B cell (primary cell): ENCODE data around the gene OSBPL5. TPM values are rescaled to one million over a fixed set of nuclear protein-coding genes. Genes with fewer than 3 reads are reported as not detected.

Source experiments
- ATAC-seq: fragments of 200-7000 bp; cut with Tn5 transposase; one replicate; pipeline ENCODE4 v1.10.0; 2021; ENCODE audit warnings: low read depth, mild to moderate bottlenecking, moderate number of reproducible peaks, moderate library complexity
- CTCF ChIA-PET: fragments of 350-600 bp; sonication (Branson Sonifier 250); formaldehyde crosslinking; loops from one replicate; lab custom pipeline; 2021; ENCODE audit warnings: antibody characterized with exemption, inconsistent platforms; lab: Charles Lee
- POLR2A ChIA-PET: fragments of 350-600 bp; sonication (Branson Sonifier 250); formaldehyde crosslinking; loops from one replicate; lab custom pipeline; 2021; ENCODE audit warnings: antibody characterized with exemption; lab: Charles Lee
- DNase-seq: peaks from one replicate; pipeline ENCODE4 v3.0.0; 2013
- H2AFZ ChIP-seq: 2 replicates; pipeline ENCODE4 v1.6.1; 2012; ENCODE audit warnings: mild to moderate bottlenecking, low read depth, low read length; ENCODE audit not compliant: insufficient read depth, poor library complexity, severe bottlenecking
- H3K27ac ChIP-seq, 2 donors: 1 replicate in 1 of 2; 2 replicates in 1 of 2; pipeline ENCODE4 v1.5.1; 2012 to 2013; ENCODE audit warnings: low read length in 2 of 2, mild to moderate bottlenecking in 2 of 2, moderate library complexity in 1 of 2
- H3K27me3 ChIP-seq, 4 experiments: fragments of 200-600 bp in 1 of 4; sonication (generic) in 1 of 4; replicated peaks in 1 of 4; 1 replicate in 2 of 4; 2 replicates in 2 of 4; pipeline versions ENCODE4 v1.6.1 to v1.7.0; 2013 to 2016; ENCODE audit warnings: low read length in 3 of 4, mild to moderate bottlenecking in 2 of 4, mixed read lengths in 1 of 4, moderate library complexity in 1 of 4; ENCODE audit not compliant: insufficient read depth in 4 of 4, control insufficient read depth in 3 of 4; ENCODE audit errors: control extremely low read depth in 1 of 4
- H3K36me3 ChIP-seq, 2 experiments: replicated peaks in 1 of 2; 1 replicate in 1 of 2; 2 replicates in 1 of 2; pipeline versions ENCODE4 v1.6.1 to v1.7.1; 2013; ENCODE audit warnings: low read length in 1 of 2; ENCODE audit not compliant: insufficient read depth in 2 of 2, control insufficient read depth in 1 of 2; ENCODE audit errors: control extremely low read depth in 1 of 2, extremely low read depth in 1 of 2
- H3K4me1 ChIP-seq, 2 donors: fragments of 200-600 bp in 1 of 2; sonication (generic) in 1 of 2; 1 replicate in 1 of 2; 2 replicates in 1 of 2; pipeline versions ENCODE4 v1.5.1 to v1.6.1; 2013 to 2017; ENCODE audit warnings: low read length in 2 of 2; ENCODE audit not compliant: control insufficient read depth in 2 of 2, insufficient read depth in 2 of 2
- H3K4me2 ChIP-seq: replicated peaks from 2 replicates; pipeline ENCODE3; 2012; ENCODE audit warnings: mild to moderate bottlenecking, low read depth, low read length; ENCODE audit not compliant: poor library complexity, severe bottlenecking
- H3K4me3 ChIP-seq, 5 experiments: fragments of 200-600 bp in 1 of 5; sonication (generic) in 1 of 5; 1 replicate in 3 of 5; 2 replicates in 2 of 5; pipeline versions ENCODE4 v1.5.1 to v1.7.0; 2011 to 2016; ENCODE audit warnings: low read length in 4 of 5, mild to moderate bottlenecking in 4 of 5, low read depth in 2 of 5, control low read depth in 1 of 5, moderate library complexity in 1 of 5; ENCODE audit not compliant: insufficient read depth in 1 of 5; ENCODE audit errors: control extremely low read depth in 1 of 5, extremely low read depth in 1 of 5
- H3K79me2 ChIP-seq: fragments of 200-600 bp; sonication (generic); one replicate; pipeline ENCODE4 v1.6.0; 2016; ENCODE audit warnings: low read length; ENCODE audit not compliant: control insufficient read depth, insufficient read depth
- H3K9ac ChIP-seq: fragments of 200-600 bp; sonication (generic); 2 replicates; pipeline ENCODE4 v1.6.1; 2017; ENCODE audit warnings: mild to moderate bottlenecking, low read length, moderate library complexity
- H3K9me3 ChIP-seq, 3 donors: one replicate each; pipeline versions ENCODE4 v1.6.1 to v1.7.1; 2013; ENCODE audit warnings: low read length in 2 of 3; ENCODE audit not compliant: control insufficient read depth in 2 of 3, insufficient read depth in 1 of 3; ENCODE audit errors: control extremely low read depth in 1 of 3
- H4K20me1 ChIP-seq: 2 replicates; pipeline ENCODE4 v1.6.0; 2012; ENCODE audit warnings: mild to moderate bottlenecking, low read length; ENCODE audit not compliant: insufficient read depth, control insufficient read depth, poor library complexity, severe bottlenecking
- H3K27ac Mint-ChIP-seq: one replicate; pipeline ENCODE4 v1.8.0; 2021; ENCODE audit warnings: mixed read lengths
- H3K27me3 Mint-ChIP-seq: one replicate; pipeline ENCODE4 v1.8.0; 2021; ENCODE audit warnings: mixed read lengths
- H3K4me1 Mint-ChIP-seq: one replicate; pipeline ENCODE4 v1.8.0; 2021; ENCODE audit warnings: mixed read lengths
- H3K4me3 Mint-ChIP-seq: one replicate; pipeline ENCODE4 v1.8.0; 2021; ENCODE audit warnings: mixed read lengths
- H3K9me3 Mint-ChIP-seq: one replicate; pipeline ENCODE4 v1.8.0; 2022; ENCODE audit warnings: mixed read lengths; ENCODE audit not compliant: insufficient read depth
- EZH2 ChIP-seq: IDR thresholded peaks from 2 replicates; pipeline ENCODE4 v1.6.1; 2012; ENCODE audit warnings: borderline replicate concordance, low read depth, mild to moderate bottlenecking, moderate library complexity, low read length; ENCODE audit not compliant: insufficient read depth, poor library complexity, severe bottlenecking
- WGBS: methylation state at CpG from one replicate; pipeline ENCODE4 v1.1.5; 2013; ENCODE audit warnings: missing lambda C conversion rate; ENCODE audit not compliant: insufficient coverage; 5-methylcytosine and 5-hydroxymethylcytosine counted together
- intact Hi-C: fragments of 100-400 bp; cut with micrococcal nuclease; formaldehyde crosslinking; loops from one replicate; pipeline ENCODE4 v1.10.0; 2022
- polyA plus RNA-seq: library from polyadenylated mRNA; depleted of rRNA; stranded (reverse); fragments of >200 nt; gene quantifications from 2 replicates; pipeline ENCODE4 v1.2.3, GENCODE V29; 2012
- total RNA-seq, 2 donors: library from RNA; stranded (reverse); fragments of 120-200 nt in 1 of 2; gene quantifications; 1 replicate in 1 of 2; 2 replicates in 1 of 2; pipeline versions ENCODE4 v1.2.3 to v1.2.4, GENCODE V29; 2013 to 2022
- TF ChIP-seq, protein P1 (sequence below): fragments of 200-600 bp; IDR thresholded peaks from one replicate; pipeline ENCODE4 v1.8.0; 2022; ENCODE audit warnings: antibody characterized with exemption, mild to moderate bottlenecking

The OSBPL5 gene
- total and polyA plus RNA-seq, 2 donors (not counting 1 experiment from before 2014, with no cell fraction given) = 0.15 to 1.2 TPM

GRCh38 chr11:3060436-3061025, 104.6 kb downstream of the OSBPL5 start:
- Histone ChIP-seq H3K27ac (no peak overlapping the region), H3K9me3 (no peaks in the 10 kb centered on the region), H3K36me3 (no peaks in the 10 kb centered on the region), H3K4me1 (peaks cover 14 to 18% of the 10 kb centered on the region in 2 donors), H3K4me3 (no peak overlapping the region), H3K79me2 (peaks cover 22% of the 10 kb centered on the region), H4K20me1 (peaks cover 14% of the 10 kb centered on the region), H3K4me2 (no peak overlapping the region), H3K9ac (no peak overlapping the region), H2AFZ (no peak overlapping the region), H3K27me3 (no peaks in the 10 kb centered on the region)
- Mint-ChIP-seq H3K4me3 (no peak overlapping the region), H3K9me3 (no peaks in the 10 kb centered on the region), H3K27me3 (peaks cover 6% of the 10 kb centered on the region), H3K4me1 (peaks cover 17% of the 10 kb centered on the region), H3K27ac (no peak overlapping the region)
- ChIA-PET CTCF (no interaction called here), POLR2A (no interaction called here)
- intact Hi-C loops = no loop called here
- TF ChIP-seq, protein P1, sequence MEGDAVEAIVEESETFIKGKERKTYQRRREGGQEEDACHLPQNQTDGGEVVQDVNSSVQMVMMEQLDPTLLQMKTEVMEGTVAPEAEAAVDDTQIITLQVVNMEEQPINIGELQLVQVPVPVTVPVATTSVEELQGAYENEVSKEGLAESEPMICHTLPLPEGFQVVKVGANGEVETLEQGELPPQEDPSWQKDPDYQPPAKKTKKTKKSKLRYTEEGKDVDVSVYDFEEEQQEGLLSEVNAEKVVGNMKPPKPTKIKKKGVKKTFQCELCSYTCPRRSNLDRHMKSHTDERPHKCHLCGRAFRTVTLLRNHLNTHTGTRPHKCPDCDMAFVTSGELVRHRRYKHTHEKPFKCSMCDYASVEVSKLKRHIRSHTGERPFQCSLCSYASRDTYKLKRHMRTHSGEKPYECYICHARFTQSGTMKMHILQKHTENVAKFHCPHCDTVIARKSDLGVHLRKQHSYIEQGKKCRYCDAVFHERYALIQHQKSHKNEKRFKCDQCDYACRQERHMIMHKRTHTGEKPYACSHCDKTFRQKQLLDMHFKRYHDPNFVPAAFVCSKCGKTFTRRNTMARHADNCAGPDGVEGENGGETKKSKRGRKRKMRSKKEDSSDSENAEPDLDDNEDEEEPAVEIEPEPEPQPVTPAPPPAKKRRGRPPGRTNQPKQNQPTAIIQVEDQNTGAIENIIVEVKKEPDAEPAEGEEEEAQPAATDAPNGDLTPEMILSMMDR = no peak
- TF ChIP-seq EZH2 = no peak
- no peak for DNase-seq
- 96% methylated on average over 6 of the region's 11 CpGs for WGBS
- no peak for ATAC-seq
